Activated naive CD4-positive, alpha-beta T cell treated with Interleukin-2 at 50 U/mL for 16 hours (primary cell): ENCODE data around the gene ZDHHC19.
"Not testable (repeated sequence)": the region's sequence is repeated elsewhere in the genome, so short reads cannot be mapped to it uniquely, and the experiment has no call there.

ENCODE experiments used
- DNase-seq: peaks from one replicate; pipeline ENCODE4 v3.0.0-alpha.2; 2020

The ZDHHC19 gene

GRCh38 chr3:196175722-196176121 is 35.5 kb downstream of the ZDHHC19 start:
- no peak for DNase-seq

GRCh38 chr3:196175116-196175625 is 36.0 kb downstream of the ZDHHC19 start:
- DNase-seq = no peak

DNA sequence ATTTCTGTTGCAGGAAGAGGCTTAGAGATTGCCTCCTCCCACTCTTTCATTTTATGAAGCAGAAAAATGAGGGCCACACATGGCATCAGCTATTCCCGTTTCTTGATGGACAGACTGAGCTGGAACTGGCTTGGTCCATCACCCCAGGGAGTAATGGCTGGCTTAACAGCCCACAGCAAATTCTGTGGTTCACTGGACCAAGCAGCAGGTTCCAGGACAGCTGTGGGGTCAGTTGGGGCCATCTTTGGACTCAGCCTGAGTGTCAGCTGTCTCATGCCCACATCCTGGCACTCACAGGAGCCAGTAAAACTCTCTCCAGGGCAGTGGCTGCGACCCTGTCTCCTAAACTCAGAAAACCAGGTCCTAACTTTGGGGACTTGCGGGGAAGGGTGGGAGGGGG is 36.5 kb downstream of the ZDHHC19 start:
- no peak for DNase-seq

- DNase-seq = not testable (repeated sequence)
Observed at GRCh38 chr3:196170296-196170695, 40.9 kb downstream of the ZDHHC19 start.

DNA sequence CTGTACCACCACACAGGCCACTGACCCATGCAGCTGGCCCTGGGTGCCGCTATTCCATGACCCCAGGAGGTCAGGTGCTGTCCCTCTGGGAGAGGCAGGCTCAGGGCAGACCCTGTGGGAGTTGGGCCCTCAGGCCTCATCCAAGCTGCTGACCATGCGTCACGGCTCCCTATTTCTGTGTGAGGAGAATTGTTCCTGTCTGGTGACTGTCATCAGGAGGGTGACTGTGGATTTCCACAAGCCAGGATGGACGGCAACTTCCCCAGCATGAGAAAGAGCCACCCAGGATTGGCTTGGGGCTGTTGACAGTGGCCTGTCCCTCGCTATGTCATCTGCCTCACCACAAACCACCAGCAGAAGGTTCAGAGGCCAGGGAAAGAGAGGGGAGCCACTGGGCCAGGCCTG is 41.4 kb downstream of the ZDHHC19 start:
- DNase-seq = no peak

DNA sequence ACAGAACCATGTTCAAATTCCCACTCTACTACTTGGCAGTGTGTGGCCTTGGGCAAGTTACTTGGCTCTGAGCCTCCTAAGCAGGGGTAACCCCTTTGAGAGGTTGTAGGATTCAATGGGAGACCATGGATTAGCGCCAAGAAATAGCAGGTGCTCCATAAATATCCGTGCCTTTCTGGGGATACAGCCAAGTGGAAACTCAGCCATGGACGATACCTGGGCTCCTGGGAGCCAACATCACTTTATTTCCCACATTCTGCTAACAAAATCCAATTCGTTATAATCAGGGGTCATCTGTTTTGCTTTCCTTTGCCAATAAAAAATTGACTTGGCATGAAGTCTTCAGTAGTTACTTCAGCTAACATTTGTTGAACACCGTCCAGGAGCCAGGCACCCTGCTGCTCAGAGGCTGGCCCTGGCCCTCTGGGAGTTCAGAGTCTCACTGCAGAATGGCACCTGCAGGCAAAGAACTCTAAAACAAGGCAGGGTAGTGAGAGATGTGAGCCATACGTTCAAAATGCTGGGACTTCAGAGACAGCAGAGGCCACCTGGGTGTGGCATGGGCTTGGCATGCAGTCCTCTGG is 42.3 kb downstream of the ZDHHC19 start:
- DNase-seq = no peak

DNA sequence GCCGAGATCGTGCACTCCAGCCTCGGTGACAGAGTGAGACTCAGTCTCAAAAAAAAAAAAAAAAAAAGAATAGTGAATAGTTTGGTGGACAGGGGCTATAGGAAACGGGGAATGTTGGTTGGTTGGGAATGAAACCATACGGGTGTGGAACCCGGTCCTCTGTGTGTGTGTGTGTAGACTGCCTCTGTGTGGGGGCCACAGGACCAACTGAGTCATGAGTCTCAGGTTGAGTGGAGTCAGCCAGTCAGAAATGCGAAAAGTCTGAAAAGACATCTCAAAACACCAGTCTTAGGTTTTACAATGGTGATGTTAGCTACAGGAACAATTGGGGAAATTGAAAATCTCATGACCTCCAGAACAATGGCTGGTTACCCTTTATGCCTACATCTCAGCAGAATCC is 44.5 kb downstream of the ZDHHC19 start:
- peak; percentile 11 for DNase-seq

GRCh38 chr3:196165850-196166249 is 45.4 kb downstream of the ZDHHC19 start:
- DNase-seq = no peak

- DNase-seq = not testable (repeated sequence)
Observed at GRCh38 chr3:196165006-196165575, 46.1 kb downstream of the ZDHHC19 start.

GRCh38 chr3:196164576-196164975 is 46.6 kb downstream of the ZDHHC19 start:
- no peak for DNase-seq

- no peak for DNase-seq
Observed at GRCh38 chr3:196163666-196164493, 47.3 kb downstream of the ZDHHC19 start.

GRCh38 chr3:196163212-196163611 is 48.0 kb downstream of the ZDHHC19 start:
- no peak for DNase-seq

DNA sequence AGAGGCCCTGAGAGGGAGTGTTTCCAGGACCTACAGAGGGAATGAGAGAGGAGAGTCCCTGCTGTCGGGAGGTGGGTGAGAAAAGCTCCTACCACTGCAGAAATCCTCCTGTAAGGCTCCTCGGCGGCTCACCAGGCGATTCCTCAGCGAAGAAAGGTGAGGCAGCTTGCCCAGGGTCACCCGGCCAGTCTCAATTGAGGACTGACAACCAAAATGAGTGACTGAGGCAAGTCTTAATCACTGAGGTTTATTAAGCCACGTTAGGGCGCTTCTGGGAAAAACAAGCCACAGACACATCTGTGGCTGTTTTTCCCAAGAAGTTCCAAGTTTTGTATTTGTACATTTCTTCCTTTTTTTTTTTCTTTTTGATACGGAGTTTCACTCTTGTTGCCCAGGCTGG is 48.5 kb downstream of the ZDHHC19 start:
- no peak for DNase-seq

DNA sequence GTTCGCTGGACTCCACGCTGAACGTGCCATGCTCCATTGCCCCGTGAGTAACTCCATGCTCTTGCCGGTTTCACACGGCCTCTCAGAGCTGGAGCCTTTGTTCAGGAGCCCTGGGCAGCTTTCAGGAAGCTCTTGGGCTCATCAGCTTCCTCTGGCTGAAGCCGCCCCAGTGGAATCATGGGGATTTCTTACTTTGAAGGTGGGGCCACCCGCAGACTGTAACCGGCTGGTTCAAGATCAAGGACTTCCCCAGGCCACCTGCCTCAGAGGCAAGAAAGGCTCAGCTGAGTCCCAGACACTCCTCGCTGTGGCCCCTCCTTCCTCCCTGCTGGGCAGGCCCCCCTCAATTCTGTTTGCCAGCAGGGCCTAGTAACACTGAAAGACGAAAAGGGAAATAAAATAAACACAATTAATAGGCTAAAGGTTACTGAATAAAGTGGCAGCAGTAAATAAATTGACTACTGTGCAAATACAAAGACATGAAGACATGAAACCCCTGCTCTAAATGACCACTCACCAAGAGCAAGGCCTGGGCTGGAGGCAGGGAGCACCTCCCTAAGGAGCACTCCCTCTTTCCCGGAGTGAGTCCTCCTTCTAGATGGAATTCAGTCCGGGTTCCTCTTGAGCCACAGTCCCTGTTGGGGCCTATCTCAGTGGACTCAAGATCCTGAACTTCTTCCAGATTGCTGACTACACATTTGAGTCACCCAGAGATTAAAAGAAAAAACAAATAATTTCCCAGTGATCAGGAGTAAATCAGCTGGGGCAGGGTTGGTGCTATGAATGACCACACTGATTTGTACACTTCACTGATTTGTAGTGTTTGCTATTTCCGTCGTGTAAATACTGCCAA is 51.0 kb downstream of the ZDHHC19 start:
- no peak for DNase-seq

DNA sequence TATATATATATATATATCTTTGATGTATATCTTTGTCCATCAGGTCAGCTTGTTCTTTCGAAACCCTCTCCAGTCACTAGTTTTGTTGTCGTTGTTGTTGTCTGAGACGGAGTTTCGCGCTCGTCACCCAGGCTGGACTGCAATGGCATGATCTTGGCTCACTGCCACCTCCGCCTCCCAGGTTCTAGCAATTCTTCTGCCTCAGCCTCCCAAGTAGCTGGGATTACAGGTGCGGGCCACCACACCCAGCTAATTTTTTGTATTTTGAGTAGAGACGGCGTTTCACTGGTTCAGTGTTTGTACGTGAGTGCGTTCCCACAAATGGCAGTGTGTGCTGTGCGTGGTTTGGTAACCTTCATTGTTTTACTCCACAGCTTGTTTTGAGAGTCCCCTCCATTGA is 51.7 kb downstream of the ZDHHC19 start:
- DNase-seq = no peak

- no peak for DNase-seq
Observed at GRCh38 chr3:196156160-196156559, 55.0 kb downstream of the ZDHHC19 start.

GRCh38 chr3:196150481-196150880 is 60.7 kb downstream of the ZDHHC19 start:
- DNase-seq = no peak

- no peak for DNase-seq
Observed at GRCh38 chr3:196149831-196150301, 61.3 kb downstream of the ZDHHC19 start.

DNA sequence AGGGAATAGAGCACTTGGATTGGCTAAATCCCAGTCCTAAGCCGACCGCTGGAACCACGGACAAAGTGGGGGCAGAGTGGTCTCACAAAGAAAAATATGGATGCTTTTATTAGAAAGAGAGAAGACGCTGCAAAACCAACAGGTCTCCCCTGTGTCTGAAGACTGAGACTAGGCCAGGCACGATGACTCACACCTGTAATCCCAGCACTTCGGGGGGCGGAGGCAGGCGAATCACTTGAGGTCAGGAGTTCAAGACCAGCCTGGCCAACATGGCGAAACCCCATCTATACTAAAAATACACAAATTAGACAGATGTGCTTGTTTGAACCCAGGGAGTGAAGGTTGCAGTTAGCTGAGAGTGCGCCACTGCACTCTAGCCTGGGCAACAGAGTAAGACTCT is 61.8 kb downstream of the ZDHHC19 start:
- DNase-seq = no peak
